Activated CD8-positive, alpha-beta memory T cell treated with anti-CD3 and anti-CD28 coated beads, Interleukin-2, amount 50 U/mL, for 1 hour (primary cell): ENCODE measurements around the gene ZNF577.
"Not testable (repeated sequence)": the region's sequence is repeated elsewhere in the genome, so short reads cannot be mapped to it uniquely, and the experiment has no call there.

Experiments
- DNase-seq: peaks from one replicate; pipeline ENCODE4 v3.0.0-alpha.2; 2020; ENCODE audit errors: extremely low read depth

The ZNF577 gene

DNA sequence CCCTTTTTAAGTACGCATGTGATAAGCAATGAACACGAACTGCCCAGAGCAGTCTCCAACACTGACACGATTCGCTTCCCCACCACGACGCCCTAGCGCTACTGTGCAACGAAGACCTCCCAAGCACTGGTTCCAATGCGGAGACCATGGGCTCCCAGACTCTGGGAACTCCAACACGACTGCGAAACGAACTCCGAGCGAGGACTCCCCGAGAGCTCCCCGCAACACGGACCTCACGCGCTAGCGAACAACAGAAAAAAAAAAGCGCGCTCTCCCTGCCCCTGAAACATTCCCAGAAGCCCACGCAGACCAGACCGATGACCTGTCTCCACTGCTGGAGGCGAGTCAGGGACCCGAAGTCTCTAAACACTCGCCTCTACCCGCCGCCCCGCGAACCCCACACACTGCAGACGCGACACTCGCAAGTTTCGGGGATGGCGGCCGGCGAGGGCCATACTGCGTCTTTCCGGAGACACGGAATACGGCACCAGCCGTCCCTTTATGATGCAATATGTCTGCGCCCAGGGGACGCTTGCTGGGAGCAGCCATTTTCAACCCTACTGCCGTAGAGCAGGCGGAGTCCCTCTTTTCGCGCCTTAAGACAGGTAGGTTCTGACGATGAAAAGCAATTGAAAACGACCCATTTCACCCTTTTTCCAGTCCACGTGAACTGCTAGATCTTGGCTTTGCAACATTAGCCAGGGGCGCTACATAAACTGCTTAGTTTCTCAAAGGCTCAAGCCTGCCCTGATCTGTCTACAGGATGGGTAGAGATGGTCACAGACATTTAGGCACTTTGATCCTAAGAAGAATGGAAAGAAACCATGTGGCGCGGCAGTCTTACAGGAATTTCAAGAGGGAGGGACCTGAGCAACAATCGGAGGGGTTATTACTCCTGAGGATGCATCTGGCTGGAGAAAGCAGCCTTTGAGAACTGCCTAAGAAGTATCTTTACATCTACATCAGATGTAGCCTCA lies at the start of gene ZNF577:
ZNF577 (minus strand) TSS at position 430 of the 977 bp plus-strand sequence. CDS start 7,569 bp downstream, outside the sequence.
- DNase-seq = peak; percentile 17

DNA sequence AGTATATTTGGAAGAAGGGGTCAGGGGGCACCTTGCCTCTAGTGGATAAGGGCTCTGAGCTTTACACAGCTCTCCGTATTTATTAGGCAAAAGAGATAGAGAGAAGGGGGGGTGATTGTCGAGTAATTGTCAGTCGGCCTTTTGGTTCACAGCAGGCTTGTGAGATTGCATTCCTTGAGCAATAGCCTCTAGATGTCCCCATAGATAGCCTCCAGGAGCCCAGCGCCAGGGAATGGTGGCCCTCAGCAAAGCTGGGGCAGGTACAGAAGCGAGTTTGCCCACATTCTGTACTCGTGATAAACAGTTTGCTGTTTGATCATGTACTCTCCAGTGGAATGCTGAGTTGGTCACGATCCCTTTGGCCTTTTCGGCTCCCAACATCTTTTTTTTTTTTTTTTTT lies 44.2 kb upstream of the ZNF577 start:
- DNase-seq = no peak

DNA sequence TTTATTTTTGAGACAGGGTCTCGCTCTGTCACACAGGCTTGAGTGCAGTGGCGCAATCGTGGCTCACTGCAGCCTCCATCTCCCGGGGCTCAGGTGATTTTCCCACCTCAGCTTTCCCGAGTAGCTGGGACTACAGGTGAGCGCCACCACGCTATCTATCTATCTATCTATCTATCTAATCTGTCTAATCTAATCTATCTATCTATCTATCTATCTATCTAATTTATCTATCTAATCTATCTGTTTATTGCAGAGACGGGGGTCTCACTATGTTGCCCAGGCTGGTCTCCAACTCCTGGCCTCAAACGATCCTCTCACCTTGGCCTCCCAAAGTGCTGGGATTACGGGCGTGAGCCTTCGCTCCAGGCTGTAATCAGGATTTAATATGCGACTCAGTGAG lies 40.1 kb upstream of the ZNF577 start:
- no peak for DNase-seq

DNA sequence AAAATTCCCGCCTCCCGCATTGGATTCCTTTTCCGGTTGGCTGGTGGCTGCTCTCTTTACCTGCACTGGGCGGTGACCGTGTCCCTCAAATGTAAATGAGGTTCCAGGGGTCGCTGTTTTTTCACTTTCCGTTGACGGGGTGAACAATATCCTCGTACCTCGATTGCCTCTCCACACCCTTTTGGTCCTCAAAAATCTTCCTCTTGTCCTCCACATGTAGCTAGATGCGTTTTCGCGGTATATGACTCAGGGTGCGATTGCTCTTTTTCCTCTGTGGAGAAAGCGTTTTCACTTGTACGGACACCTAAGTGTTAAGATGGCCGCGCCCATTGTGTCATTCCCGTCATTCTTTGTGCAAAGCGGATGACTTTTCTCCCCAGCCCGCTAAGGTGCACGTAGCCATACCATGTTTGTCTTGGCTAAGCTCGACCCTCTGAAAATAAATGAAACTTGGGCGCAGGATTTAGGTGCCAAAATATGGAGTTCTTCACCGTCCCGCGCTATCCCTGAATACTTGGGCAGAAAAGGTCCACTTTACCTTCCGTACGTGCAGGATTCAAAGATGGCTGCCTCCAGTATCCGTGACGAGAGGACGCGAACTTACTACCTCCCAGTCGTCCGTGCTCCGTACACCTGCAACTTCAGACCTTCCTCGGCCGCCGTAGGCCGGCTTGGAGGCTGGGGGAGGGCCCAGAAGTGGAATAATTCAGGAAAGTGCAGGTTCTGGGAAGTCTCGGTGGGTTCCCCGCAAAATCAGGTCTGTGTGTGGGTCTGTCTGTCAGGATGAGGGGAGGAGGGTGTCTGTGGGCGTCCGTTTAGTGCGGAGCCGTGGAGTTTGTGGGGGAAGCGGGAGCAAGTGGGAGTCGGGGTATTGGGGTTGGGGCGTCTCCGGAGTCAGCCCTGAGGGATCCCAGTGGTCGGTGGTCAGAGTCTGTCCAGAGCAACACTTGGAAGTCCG lies 39.3 kb upstream of the ZNF577 start, which contains the start of gene ZNF613:
ZNF613 (plus strand) TSS at position 689 of the 958 bp plus-strand sequence. CDS start 8,749 bp downstream, outside the sequence.
- peak; percentile 75 for DNase-seq

DNA sequence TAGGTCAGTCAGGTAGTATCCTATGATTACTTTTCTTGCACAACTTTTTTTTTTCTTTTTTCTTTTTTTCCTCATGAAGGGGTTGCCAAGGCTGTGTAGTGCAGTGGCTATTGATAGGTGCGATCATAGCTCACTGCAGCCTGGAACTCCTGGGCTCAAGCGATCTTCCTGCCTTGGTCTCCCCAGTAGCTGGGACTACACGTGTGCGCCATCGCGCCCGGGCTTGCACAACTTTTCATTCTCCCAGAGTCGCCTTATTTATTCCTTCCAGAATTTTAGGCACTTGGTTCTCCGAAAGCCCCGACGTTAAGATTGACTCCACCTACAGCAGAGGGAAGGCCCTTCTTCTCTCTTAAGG lies 38.7 kb upstream of the ZNF577 start:
- no peak for DNase-seq

DNA sequence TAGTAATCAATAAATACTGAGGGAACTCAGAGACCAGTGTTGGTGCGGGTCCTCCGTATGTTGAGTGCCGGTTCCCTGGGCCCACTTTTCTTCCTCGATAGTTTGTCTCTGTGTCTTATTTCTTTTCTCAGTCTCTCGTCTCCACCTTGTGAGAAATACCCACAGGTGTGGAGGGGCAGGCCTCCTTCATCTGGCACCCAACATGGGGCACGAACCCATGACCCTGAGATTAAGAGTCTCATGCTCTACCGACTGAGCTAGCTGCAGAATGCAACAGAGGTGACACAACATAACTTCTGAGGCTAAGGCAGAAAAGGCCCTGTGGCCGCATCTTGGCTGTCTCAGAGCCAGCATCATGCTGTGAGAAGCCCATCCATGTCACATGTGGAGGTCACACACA lies 34.2 kb upstream of the ZNF577 start:
- no peak for DNase-seq

DNA sequence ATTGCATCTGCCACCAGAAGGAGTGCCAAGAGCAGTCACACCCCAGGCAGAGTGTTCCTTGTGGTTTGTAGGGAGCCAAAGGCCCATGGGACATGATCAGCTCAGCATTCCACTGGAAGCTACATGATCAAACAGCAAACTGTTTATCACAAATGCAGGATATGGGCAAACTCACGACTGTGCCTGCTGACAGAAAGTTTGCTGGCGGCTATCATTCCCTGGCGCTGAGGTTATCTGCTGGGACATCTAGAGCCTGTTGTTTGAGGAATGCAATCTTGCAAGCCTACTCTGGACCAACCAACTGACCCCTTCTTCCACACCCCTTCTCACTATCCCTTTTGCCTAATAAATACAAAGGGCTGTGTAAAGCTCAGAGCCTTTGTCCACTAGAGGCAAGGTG lies 31.9 kb upstream of the ZNF577 start:
- no peak for DNase-seq

DNA sequence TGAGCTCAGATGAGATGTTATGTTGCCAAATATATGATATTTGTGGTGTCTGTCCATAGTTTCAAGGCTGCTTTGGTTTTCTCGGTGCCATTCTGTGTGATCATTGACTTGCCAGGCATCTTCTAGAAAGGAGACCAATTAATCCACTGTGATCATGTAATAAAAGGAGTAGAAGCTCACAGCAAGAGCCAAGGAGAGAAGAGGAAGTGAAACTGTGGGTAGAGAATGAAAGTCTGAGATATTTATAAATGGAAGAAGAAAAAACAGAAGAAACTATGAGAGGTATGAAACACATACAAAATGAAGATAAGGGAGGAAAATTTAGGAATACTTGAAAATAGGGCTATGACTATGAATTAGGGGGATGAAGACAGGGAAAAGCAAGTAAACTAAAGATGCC lies 28.4 kb upstream of the ZNF577 start:
- no peak for DNase-seq

DNA sequence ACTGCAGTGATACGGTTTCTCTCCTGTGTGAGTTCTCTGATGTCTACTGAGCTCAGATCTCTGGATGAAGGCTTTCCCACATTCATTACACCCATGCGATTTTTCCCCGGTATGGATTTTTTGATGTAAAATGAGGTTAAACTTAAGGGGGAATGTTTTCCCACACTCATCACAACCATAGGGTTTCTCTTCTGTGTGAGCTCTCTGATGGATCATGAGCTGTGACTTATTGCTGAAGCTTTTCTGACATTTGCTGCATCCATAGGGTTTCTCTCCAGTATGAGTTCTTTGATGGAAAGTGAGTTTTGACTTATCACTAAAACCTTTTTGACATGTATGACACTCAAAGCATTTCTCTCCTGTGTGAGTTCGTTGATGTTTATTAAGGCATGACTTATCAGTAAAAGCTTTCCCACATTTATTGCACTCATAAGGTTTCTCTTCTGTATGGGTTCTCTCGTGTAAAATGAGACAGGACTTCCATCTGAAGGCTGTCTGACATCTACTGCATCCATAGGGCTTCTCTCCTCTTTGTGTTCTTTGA lies 27.6 kb upstream of the ZNF577 start:
- no peak for DNase-seq

DNA sequence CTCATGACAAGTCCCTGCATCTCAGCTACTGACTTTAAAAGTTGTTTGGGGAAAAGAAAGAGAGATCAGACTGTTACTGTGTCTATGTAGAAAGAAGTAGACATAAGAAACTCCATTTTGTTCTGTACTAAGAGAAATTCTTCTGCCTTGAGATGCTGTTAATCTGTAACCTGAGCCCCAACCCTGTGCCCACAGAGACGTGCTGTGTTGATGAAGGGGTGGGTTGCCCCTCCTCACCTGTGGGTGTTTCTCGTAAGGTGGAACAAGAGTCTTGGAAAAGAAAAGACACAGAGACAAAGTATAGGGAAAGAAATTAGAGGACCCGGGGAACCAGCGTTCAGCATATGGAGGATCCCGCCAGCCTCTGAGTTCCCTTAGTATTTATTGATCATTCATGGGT lies 20.2 kb upstream of the ZNF577 start:
- not testable (repeated sequence) for DNase-seq

DNA sequence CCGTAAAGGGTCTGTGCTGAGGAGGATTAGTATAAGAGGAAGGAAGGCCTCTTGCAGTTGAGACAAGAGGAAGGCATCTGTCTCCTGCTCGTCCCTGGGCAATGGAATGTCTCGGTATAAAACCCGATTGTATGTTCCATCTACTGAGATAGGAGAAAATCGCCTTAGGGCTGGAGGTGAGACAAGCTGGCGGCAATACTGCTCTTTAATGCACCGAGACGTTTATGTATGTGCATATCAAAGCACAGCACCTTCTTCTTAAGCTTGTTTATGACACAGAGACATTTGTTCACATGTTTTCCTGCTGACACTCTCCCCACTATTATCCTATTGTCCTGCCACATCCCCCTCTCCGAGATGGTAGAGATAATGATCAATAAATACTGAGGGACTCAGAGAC lies 18.4 kb upstream of the ZNF577 start:
- DNase-seq = not testable (repeated sequence)

DNA sequence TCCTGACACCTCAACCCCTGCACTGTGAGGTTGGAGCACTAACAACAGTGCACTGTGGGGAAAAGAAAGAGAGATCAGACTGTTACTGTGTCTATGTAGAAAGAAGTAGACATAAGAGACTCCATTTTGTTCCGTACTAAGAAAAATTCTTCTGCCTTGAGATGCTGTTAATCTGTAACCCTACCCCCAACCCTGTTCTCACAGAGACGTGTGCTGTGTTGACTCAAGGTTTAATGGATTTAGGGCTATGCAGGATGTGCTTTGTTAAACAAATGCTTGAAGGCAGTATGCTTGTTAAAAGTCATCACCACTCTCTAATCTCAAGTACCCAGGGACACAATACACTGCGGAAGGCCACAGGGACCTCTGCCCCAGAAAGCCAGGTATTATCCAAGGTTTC lies 17.9 kb upstream of the ZNF577 start:
- not testable (repeated sequence) for DNase-seq

DNA sequence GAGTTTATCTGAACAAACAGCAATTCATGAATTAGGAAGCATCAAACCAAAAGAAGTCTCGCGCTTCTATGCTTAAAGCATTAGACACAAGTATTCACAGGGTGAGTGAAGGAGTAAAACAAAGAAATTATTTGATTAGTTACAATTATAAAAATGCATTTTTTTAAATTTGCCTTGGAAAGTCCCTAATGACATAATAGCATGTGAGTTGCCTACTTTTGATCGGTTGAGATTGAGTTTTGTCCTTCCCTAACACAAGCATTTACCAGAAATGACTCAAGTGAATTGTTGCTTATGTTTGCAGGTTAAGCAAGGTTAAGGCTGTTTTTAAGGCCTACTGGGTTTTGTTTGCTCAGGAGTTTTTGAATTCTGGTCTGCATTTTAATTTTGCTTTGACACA lies 17.5 kb upstream of the ZNF577 start:
- DNase-seq = no peak

DNA sequence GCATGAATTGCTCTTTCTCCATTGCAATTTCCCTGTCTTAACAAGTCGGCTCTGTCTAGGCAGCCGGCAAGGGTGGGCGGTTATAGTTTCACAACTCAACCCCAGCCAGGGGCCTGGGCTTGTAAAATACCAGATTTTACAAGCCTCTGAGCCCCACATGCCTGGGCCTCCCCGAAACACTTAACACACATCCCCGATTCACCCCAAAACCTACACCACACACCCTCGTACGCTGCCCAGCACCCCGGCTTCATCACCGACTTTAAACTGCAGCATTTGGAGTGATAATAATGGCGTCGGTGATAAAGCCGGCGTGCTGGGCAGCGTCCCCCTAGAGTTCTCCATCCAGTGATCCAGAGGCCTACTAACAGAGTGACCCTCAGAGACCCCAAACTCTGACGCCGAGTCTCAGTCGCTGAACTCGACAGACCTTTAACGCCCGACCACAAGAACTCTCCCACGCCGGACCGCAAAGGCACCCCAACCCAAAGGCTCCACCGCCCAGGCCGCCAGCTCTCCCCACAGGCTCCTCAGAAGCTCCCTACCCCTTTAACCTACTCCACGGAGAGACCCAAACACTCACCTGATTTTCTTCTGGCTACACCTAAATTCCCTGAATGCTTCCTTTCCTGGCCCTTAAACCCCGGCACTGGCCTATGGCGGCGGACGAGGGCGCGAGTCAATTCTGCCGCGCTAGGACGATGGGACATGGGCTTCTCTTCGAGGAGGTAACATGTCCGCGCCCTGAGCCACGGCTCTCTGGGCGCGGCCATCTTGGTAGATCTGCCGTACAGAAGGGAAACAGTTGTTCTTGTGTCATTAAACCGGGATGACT lies 16.8 kb upstream of the ZNF577 start, which contains the start of gene ZNF649:
ZNF649 (minus strand) TSS at position 687 of the 835 bp plus-strand sequence. CDS start 4,910 bp downstream, outside the sequence.
- DNase-seq = peak; percentile 50

DNA sequence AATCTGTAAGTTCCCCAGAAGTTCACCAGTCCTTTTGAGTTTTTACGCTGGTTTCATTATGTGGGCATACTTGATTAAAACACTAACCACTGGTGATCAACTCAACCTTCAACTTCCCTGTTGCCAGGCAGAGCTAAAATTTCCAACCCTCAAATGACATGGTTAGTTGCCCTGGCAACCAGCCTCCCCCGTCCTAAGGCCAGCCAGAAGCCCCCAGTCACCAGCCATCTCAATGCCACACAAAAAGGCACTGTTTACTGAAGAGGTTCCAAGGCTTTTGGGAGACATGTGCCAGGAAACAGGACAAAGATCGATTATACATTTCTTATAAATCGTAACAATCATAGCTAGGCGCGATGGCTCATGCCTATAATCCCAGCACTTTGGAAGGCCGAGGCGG lies 15.4 kb upstream of the ZNF577 start:
- no peak for DNase-seq

DNA sequence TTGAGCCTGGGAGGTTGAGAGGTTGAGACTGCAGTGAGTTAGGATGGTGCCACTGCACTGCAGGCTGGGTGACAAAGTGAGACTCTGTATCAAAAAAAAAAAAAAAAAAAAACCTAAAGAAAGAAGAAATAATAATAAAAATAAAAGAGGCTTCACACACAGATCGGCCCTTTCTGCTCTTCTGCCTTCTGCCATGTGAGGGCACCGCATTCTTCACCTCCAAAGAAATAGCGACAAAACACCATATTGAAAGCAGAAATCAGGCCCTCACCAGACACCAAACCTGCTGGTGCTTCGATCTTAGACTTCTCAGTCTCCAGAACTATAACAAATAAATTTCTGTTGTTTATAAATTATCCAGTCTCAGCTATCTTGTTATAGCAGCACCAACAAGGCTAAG lies 14.1 kb upstream of the ZNF577 start:
- DNase-seq = no peak

DNA sequence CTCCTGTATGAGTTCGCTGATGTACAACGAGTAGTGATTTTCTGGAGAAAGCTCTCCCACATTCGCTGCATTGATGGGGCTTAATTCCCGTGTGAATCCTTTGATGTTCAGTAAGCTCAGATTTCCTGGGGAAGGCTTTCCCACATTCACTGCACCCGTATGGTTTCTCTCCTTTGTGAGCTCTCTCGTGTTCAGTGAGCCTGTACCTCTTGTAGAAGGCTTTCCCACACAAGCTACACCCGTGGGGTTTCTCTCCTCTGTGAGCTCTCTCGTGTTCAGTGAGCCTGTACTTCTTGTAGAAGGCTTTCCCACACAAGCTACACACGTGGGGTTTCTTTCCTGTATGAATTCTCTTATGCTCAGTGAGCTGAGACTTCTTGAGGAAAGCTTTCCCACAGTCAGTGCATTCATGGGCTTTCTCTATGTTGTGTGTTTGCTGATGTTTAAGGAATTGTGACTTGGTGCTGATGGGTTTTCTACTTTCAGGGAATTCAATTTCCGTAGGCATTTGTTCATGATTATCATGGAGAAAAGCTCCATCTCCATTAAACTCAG lies 3.5 kb upstream of the ZNF577 start:
- DNase-seq = no peak

DNA sequence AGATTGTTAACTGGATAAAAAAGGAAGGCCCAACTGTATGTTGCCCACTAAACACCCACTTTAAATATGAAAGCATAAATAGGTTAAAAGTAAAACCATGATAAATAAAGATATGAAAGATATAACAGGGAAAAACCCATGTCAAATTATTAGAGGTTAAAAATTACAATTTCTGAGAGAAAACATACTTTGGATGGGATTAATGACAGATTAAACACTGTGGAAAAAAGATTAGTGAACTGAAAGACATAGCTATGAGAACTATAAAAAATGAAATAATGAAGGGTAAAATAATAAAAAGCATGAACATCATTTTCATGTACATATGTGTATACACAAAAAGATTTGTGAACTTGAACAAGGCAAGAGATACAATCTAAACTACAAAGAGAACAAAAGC lies 2.2 kb upstream of the ZNF577 start:
- DNase-seq = no peak

DNA sequence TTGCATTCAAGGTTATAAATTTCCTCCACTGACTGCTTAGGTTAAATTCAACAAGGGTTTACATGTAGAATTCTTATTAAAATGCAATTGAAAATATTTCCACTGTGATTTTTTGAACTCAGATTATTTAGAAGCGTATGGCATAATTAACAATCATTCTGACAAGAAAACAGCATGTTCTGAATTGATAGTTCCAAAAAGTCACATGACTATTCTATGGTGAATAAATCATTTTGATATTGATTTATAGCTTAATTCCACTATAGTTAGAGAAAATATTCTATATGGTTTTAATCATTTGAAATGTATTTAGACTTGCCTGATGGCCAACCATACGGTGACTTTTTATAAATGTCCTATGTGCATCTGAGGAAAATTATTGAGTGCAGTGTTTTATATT lies 3.0 kb downstream of the ZNF577 start:
- no peak for DNase-seq

DNA sequence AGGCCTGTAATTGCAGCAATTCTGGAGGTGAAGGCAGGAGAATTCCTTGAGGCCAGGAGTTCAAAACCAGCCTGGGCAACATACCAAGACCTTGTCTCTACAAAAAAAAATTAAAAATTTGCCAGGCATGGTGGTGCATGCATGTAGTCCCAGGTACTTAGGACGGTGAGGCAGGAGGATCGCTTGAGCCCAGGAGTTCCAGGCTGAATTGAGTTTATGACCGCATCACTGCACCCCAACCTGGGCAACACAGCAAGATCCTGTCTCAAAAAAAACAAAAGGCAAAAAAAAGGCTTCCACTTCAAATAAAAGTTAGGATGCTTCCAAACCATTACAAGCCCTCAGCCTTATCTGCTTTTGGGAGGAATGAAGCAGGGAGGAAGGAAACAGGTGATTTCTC lies 5.2 kb downstream of the ZNF577 start:
- DNase-seq = no peak

DNA sequence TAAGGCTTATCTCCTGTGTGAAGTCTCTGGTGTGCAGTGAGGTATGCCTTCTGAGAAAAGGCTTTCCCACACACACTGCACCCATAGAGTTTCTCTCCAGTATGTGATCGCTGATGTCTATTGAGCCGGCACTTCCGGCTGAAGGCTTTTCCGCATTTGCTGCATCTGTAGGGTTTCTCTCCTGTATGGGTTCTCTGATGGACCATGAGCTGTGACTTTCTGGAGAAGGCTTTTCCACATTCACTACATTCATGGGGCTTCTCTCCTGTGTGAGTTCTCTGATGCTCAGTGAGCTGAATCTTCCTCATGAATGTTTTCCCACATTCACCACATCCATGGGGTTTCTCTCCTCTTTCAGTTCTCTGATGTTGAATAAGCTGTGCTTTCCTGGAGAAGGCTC lies 14.7 kb downstream of the ZNF577 start:
- no peak for DNase-seq
